ENCODE measurements around the gene CSF3. TPM values are rescaled to one million over a fixed set of nuclear protein-coding genes. Genes with fewer than 3 reads are reported as not detected.

The CSF3 gene
- total and polyA plus RNA-seq, 2 of the 13 experiments (the other 11 are each of a cell fraction or from before 2014, with no cell fraction given): 0.09 TPM; not detected in 1

DNA sequence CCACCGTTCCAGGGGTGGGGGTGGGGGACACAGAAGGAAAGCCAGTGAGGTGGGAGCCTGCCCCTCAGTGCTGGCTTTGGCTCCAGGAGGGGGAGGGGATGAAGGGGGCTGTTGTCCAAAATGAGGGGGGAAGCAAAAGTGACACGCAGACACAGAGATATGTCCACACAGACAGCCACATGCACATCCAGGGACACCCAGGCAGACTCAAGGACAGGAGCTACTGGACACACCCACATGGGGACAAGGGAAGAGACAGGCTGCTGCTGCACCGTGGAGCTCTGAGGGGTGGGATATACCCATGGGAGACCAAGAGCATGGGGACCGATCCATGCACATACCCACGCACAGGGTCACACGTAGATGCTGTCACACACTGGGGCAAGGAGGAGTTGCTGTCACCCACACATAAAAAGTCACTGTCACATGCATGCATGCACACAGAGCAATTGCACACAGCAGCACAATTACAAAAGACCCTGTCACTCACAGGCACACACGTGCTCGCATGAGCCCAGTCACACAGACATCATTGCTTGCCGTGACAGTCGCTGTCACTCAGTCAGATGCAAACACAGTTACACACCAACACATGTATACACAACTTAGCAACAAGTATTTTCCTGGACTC lies 48.8 kb downstream of the CSF3 start (continued):
- TF ChIP-seq ZBTB40 (IDR thresholded peaks at IDR 0.05): no peak
- peak; percentile 7; the same call in 1 of the 2 replicates for TF ChIP-seq ZBTB40 (CRISPR knock-in tag; IDR thresholded peaks at IDR 0.05)
- no peak for TF ChIP-seq ZNF550 (CRISPR knock-in tag; IDR thresholded peaks at IDR 0.05; ENCODE audit: borderline replicate concordance)
- peak; percentile 50; the same call in 1 of the 2 replicates for TF ChIP-seq HDAC2 (CRISPR knock-in tag; IDR thresholded peaks at IDR 0.05)
- TF ChIP-seq MAF1 (CRISPR knock-in tag; IDR thresholded peaks at IDR 0.05; ENCODE audit: borderline replicate concordance): no peak
- 0 out of 2 replicates have a peak, but pooled peaks have one; percentile 25 for TF ChIP-seq SP5 (CRISPR knock-in tag; IDR thresholded peaks at IDR 0.05; ENCODE audit: borderline replicate concordance, low read depth)
- no peak for TF ChIP-seq NONO (IDR thresholded peaks at IDR 0.05)
- TF ChIP-seq NONO (CRISPR knock-in tag; conservative IDR thresholded peaks at IDR 0.05): 0 out of 2 replicates have a peak, but pooled peaks have one; percentile 35
- 0 out of 2 replicates have a peak, but pooled peaks have one; percentile 44 for TF ChIP-seq PRDM10 (CRISPR knock-in tag; IDR thresholded peaks at IDR 0.05; ENCODE audit: low read depth)
- 0 out of 2 replicates have a peak, but pooled peaks have one; percentile 58 for TF ChIP-seq ZNF280B (CRISPR knock-in tag; IDR thresholded peaks at IDR 0.05; ENCODE audit: borderline replicate concordance)
- peak; percentile 25; the same call in 1 of the 2 replicates for TF ChIP-seq ZSCAN29 (CRISPR knock-in tag; conservative IDR thresholded peaks at IDR 0.05)
- TF ChIP-seq ZNF883 (CRISPR knock-in tag; IDR thresholded peaks at IDR 0.05; ENCODE audit: not compliant biosample characterization): peak; percentile 10
- TF ChIP-seq ZNF816 (CRISPR knock-in tag; IDR thresholded peaks at IDR 0.05; ENCODE audit: borderline replicate concordance): 0 out of 2 replicates have a peak, but pooled peaks have one; percentile 23
- TF ChIP-seq DPF2 (CRISPR knock-in tag; IDR thresholded peaks at IDR 0.05; ENCODE audit: borderline replicate concordance, low read depth): peak; percentile 6; the same call in 1 of the 2 replicates

All from HepG2 (cell line).